PC-3 (cell line): ENCODE results near the gene IL18BP. TPM values are rescaled to one million over a fixed set of nuclear protein-coding genes. Genes with fewer than 3 reads are reported as not detected.
A peak's percentile ranks its signal among the peaks of the same experiment; 100 is the strongest.

Source experiments
- ATAC-seq: fragments of 200-7000 bp; cut with Tn5 transposase; 2 replicates; pipeline ENCODE4 v1.9.1; 2020; ENCODE audit warnings: mild to moderate bottlenecking, moderate library complexity
- BruUV-seq: library from RNA; stranded (reverse); fragments of 400-500 nt; replicated peaks from 2 replicates; lab custom pipeline; 2021; lab: Mats Ljungman, UMichigan
- CTCF ChIA-PET: fragments of 300-600 bp; sonication (Branson Sonifier 250); formaldehyde crosslinking; loops from one replicate; lab custom pipeline; 2022; ENCODE audit warnings: antibody characterized with exemption; lab: Charles Lee
- POLR2A ChIA-PET: fragments of 300-600 bp; sonication (Branson Sonifier 250); formaldehyde crosslinking; loops from one replicate; lab custom pipeline; 2022; ENCODE audit warnings: antibody characterized with exemption; ENCODE audit not compliant: unreplicated experiment; lab: Charles Lee
- DNase-seq: peaks from one replicate; pipeline ENCODE4 v3.0.0-alpha.2; 2015
- H2AFZ ChIP-seq: fragments of 300-600 bp; sonication (generic); 2 replicates; pipeline ENCODE4 v1.6.0; 2016; ENCODE audit warnings: antibody characterized with exemption, low read length
- H3F3A ChIP-seq: fragments of 300-600 bp; sonication (generic); one replicate; pipeline ENCODE4 v1.6.0; 2017; ENCODE audit warnings: antibody characterized with exemption, low read length, control low read depth, mild to moderate bottlenecking; ENCODE audit not compliant: unreplicated experiment
- H3K27ac ChIP-seq: fragments of 300-600 bp; sonication (generic); 2 replicates; pipeline ENCODE4 v1.5.1; 2016; ENCODE audit warnings: mild to moderate bottlenecking, low read length
- H3K27me3 ChIP-seq: fragments of 300-600 bp; sonication (generic); 2 replicates; pipeline ENCODE4 v1.6.1; 2016; ENCODE audit warnings: low read length, mixed read lengths
- H3K36me3 ChIP-seq: fragments of 300-600 bp; sonication (generic); 2 replicates; pipeline ENCODE4 v1.6.1; 2016; ENCODE audit warnings: low read depth, mixed run types, low read length, mixed read lengths
- H3K4me1 ChIP-seq: fragments of 300-600 bp; sonication (generic); 2 replicates; pipeline ENCODE4 v1.5.1; 2016; ENCODE audit warnings: low read length; ENCODE audit not compliant: insufficient read depth
- H3K4me2 ChIP-seq: fragments of 300-600 bp; sonication (generic); 2 replicates; pipeline ENCODE4 v1.6.0; 2016; ENCODE audit warnings: low read length
- H3K4me3 ChIP-seq: fragments of 300-600 bp; sonication (generic); 2 replicates; pipeline ENCODE4 v1.5.1; 2016; ENCODE audit warnings: mild to moderate bottlenecking, low read length, mixed read lengths
- H3K79me2 ChIP-seq: fragments of 300-600 bp; sonication (generic); 2 replicates; pipeline ENCODE4 v1.6.1; 2017; ENCODE audit warnings: low read length, mixed read lengths
- H3K9ac ChIP-seq: fragments of 300-600 bp; sonication (generic); 2 replicates; pipeline ENCODE4 v1.6.0; 2016; ENCODE audit warnings: mild to moderate bottlenecking, low read length
- H3K9me2 ChIP-seq: fragments of 300-600 bp; sonication (generic); replicated peaks from 2 replicates; pipeline ENCODE4 v1.6.1; 2016; ENCODE audit warnings: mixed run types, low read length, mixed read lengths
- H3K9me3 ChIP-seq: fragments of 300-600 bp; sonication (generic); 2 replicates; pipeline ENCODE4 v1.6.1; 2016; ENCODE audit warnings: low read length, mixed read lengths
- H4K20me1 ChIP-seq: fragments of 300-600 bp; sonication (generic); 2 replicates; pipeline ENCODE4 v1.6.1; 2016; ENCODE audit warnings: low read length, mixed read lengths
- EZH2 ChIP-seq: fragments of 300-600 bp; sonication (generic); IDR thresholded peaks from one replicate; pipeline ENCODE4 v1.6.1; 2017; ENCODE audit warnings: antibody characterized with exemption, mild to moderate bottlenecking, low read length; ENCODE audit not compliant: unreplicated experiment
- EZH2phosphoT487 ChIP-seq: fragments of 300-600 bp; sonication (generic); IDR thresholded peaks from 2 replicates; pipeline ENCODE4 v1.6.1; 2018; ENCODE audit warnings: mild to moderate bottlenecking, antibody characterized with exemption, low read length, borderline replicate concordance
- intact Hi-C: fragments of 100-400 bp; cut with micrococcal nuclease; formaldehyde crosslinking; loops from 2 replicates; pipeline ENCODE4 v1.9.0; 2023
- total RNA-seq: library from RNA; depleted of rRNA; stranded (reverse); fragments of >200 nt; gene quantifications from 2 replicates; pipeline ENCODE4 v1.2.3, GENCODE V29; 2014
- TF ChIP-seq, protein P1 (sequence below): fragments of 300-600 bp; sonication (generic); conservative IDR thresholded peaks from 2 replicates; pipeline ENCODE4 v1.5.1; 2017; ENCODE audit warnings: antibody characterized with exemption, low read depth, mild to moderate bottlenecking, low read length

IL18BP gene
- total RNA-seq, 1 experiment from 2014 or later, result 7.2 TPM

DNA sequence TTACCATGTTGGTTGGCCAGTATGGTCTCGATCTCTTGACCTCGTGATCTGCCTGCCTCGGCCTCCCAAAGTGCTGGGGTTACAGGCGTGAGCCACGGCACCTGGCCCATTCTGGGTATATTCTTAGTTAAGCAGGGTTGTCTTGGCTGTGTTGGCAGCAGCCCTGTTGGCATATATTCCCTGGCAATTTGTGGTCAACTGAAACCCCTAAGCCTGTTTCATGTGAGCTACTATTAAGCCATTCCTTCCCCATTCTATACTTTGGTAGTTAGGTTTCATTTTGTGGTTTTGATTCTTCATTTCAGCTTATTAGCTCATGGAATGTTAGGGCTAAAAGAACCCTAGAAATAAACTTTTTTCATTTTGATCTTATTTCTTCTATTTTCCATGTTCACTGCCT, 22.2 kb upstream of the IL18BP start:
- no peak overlapping the region for H2AFZ ChIP-seq
- no peaks in the 10 kb centered on the region for H3K4me1 ChIP-seq
- ChIA-PET POLR2A (no interaction called here), CTCF (interaction anchor here (0.6 to 0.7 kb wide), 2 partner anchors 21 to 125 kb away, joined by 3 read pairs; no protein-coding TSS in a partner anchor)
- no peaks in the 10 kb centered on the region for H3K27me3 ChIP-seq
- H3F3A ChIP-seq, result no peaks in the 10 kb centered on the region
- H3K79me2 ChIP-seq, result no peaks in the 10 kb centered on the region
- intact Hi-C loops, result no loop called here
- H3K9me3 ChIP-seq, result no peaks in the 10 kb centered on the region
- H4K20me1 ChIP-seq, result no peaks in the 10 kb centered on the region
- peaks cover 21% of the 10 kb centered on the region; the same call in 1 of the 2 replicates for H3K36me3 ChIP-seq
- BruUV-seq, result no TSS peak
- no peak overlapping the region for H3K9ac ChIP-seq
- no peak for ATAC-seq
- DNase-seq, result no peak
- H3K4me3 ChIP-seq, result no peak overlapping the region
- no peak for TF ChIP-seq EZH2
- no peak overlapping the region for H3K4me2 ChIP-seq
- no peak overlapping the region for H3K27ac ChIP-seq
- no peaks in the 10 kb centered on the region for H3K9me2 ChIP-seq

DNA sequence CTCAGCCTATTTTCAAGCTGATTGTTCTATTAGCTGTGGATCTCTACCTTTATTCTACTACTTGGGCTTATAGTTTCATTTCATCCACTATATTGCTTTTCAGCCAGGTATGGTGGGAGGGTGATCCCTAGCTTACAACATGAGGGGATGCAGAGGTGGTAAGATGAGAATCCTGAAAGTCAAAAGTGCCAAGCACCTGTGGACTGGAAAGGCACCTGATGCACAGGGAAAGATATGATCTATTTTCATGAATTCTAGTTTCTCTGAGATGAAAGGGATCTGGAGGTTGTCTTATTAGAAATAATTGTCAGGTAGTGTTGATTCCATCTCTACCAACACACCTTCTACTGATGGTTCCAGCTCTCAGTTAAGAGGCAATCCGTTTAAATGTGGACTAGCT, 21.6 kb upstream of the IL18BP start:
- H3K27ac ChIP-seq, result no peak overlapping the region
- ATAC-seq (no peak), DNase-seq (no peak)
- H3K4me2 ChIP-seq, result no peak overlapping the region
- H2AFZ ChIP-seq, result no peak overlapping the region
- intact Hi-C loops, result no loop called here
- BruUV-seq, result no TSS peak
- H3K79me2 ChIP-seq, result no peaks in the 10 kb centered on the region
- no peak for TF ChIP-seq EZH2
- no peak for TF ChIP-seq EZH2phosphoT487
- ChIA-PET CTCF (interaction anchor here (0.6 kb wide), 1 partner anchor 191 kb away, joined by 3 read pairs; no protein-coding TSS in a partner anchor), POLR2A (no interaction called here)
- H3K27me3 ChIP-seq, result no peaks in the 10 kb centered on the region
- H3F3A ChIP-seq, result no peaks in the 10 kb centered on the region
- no peaks in the 10 kb centered on the region for H3K4me1 ChIP-seq
- no peaks in the 10 kb centered on the region for H3K9me3 ChIP-seq
- no peaks in the 10 kb centered on the region for H4K20me1 ChIP-seq
- H3K36me3 ChIP-seq, result peaks cover 21% of the 10 kb centered on the region; the same call in 1 of the 2 replicates
- no peaks in the 10 kb centered on the region for H3K9me2 ChIP-seq
- no peak overlapping the region for H3K9ac ChIP-seq
- no peak overlapping the region for H3K4me3 ChIP-seq

DNA sequence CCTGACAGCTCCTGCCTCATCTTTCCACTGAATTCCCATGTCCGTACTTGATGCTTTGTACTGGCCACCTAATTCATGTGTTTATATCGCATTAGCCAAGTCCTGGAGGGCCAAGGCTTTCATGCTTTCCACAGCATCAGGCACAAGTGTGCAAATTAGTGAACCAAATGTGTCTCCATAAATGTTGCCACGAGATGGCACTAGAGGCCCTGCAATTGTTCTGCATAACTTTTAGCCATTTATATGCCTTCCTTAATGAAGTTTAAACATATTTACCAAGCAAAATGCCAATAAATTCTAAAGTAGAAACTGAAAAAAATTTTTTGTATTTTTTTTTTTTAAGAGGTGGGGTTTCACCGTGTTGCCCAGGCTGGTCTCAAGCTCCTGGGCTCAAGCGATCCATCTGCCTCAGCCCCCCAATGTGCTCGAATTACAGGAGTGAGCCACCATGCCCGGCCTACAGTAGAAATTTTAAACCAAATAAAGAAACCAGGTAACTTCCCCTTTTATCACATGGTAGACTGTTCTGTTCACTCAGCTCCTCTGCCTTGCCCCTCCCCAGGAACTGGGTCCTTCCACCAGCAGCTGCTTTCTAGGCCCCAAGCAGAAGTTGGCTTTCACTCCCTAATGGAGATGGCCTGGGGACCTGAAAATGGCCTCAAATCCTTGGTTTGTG, 20.8 kb upstream of the IL18BP start:
- CTCF ChIA-PET, result no interaction called here

More for the DNA sequence above, 20.8 kb upstream of the IL18BP start:
- TF ChIP-seq EZH2phosphoT487 (no peak), EZH2 (no peak)
- TF ChIP-seq, protein P1, sequence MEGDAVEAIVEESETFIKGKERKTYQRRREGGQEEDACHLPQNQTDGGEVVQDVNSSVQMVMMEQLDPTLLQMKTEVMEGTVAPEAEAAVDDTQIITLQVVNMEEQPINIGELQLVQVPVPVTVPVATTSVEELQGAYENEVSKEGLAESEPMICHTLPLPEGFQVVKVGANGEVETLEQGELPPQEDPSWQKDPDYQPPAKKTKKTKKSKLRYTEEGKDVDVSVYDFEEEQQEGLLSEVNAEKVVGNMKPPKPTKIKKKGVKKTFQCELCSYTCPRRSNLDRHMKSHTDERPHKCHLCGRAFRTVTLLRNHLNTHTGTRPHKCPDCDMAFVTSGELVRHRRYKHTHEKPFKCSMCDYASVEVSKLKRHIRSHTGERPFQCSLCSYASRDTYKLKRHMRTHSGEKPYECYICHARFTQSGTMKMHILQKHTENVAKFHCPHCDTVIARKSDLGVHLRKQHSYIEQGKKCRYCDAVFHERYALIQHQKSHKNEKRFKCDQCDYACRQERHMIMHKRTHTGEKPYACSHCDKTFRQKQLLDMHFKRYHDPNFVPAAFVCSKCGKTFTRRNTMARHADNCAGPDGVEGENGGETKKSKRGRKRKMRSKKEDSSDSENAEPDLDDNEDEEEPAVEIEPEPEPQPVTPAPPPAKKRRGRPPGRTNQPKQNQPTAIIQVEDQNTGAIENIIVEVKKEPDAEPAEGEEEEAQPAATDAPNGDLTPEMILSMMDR, result peak; percentile 89
- no peak overlapping the region for H2AFZ ChIP-seq
- DNase-seq (peak; percentile 81), ATAC-seq (peak; percentile 79)
- POLR2A ChIA-PET, result no interaction called here
- H3K9ac ChIP-seq, result no peak overlapping the region
- H3K9me2 ChIP-seq, result no peaks in the 10 kb centered on the region
- intact Hi-C loops, result no loop called here
- no peaks in the 10 kb centered on the region for H3F3A ChIP-seq
- no peaks in the 10 kb centered on the region for H3K4me1 ChIP-seq
- H3K27ac ChIP-seq, result no peak overlapping the region
- no peaks in the 10 kb centered on the region for H3K79me2 ChIP-seq
- H4K20me1 ChIP-seq, result no peaks in the 10 kb centered on the region
- no TSS peak for BruUV-seq
- no peak overlapping the region for H3K4me3 ChIP-seq
- no peaks in the 10 kb centered on the region for H3K9me3 ChIP-seq
- H3K4me2 ChIP-seq, result no peak overlapping the region
- H3K36me3 ChIP-seq, result peaks cover 14% of the 10 kb centered on the region; the same call in 1 of the 2 replicates
- no peaks in the 10 kb centered on the region for H3K27me3 ChIP-seq
